Type B pancreatic cell (in vitro differentiated cells): ENCODE results near the gene TSC22D4. TPM values are rescaled to one million over a fixed set of nuclear protein-coding genes. Genes with fewer than 3 reads are reported as not detected.
"Not testable (repeated sequence)": the region's sequence is repeated elsewhere in the genome, so short reads cannot be mapped to it uniquely, and the experiment has no call there.

Experiments used
- DNase-seq: peaks from one replicate; pipeline ENCODE4 v3.0.0; 2021; ENCODE audit warnings: mixed read lengths; ENCODE audit not compliant: unreplicated experiment; ENCODE audit errors: extremely low spot score
- H3K27ac Mint-ChIP-seq: 2 replicates; pipeline ENCODE4 v1.8.0; 2021; ENCODE audit warnings: mild to moderate bottlenecking, mixed read lengths
- H3K27me3 Mint-ChIP-seq: 2 replicates; pipeline ENCODE4 v1.8.0; 2021; ENCODE audit warnings: mixed read lengths
- H3K36me3 Mint-ChIP-seq: 2 replicates; pipeline ENCODE4 v1.8.0; 2021; ENCODE audit warnings: mixed read lengths
- H3K4me1 Mint-ChIP-seq: one replicate; pipeline ENCODE4 v1.8.0; 2021; ENCODE audit warnings: mixed read lengths; ENCODE audit not compliant: unreplicated experiment
- H3K4me3 Mint-ChIP-seq: 2 replicates; pipeline ENCODE4 v1.8.0; 2021; ENCODE audit warnings: mild to moderate bottlenecking, mixed read lengths
- H3K9me3 Mint-ChIP-seq: 2 replicates; pipeline ENCODE4 v1.8.0; 2021; ENCODE audit warnings: mixed read lengths
- CTCF ChIP-seq: fragments of 200-600 bp; sonication (generic); conservative IDR thresholded peaks from 2 replicates; pipeline ENCODE4 v1.5.0; 2021; ENCODE audit warnings: antibody characterized with exemption, mild to moderate bottlenecking
- total RNA-seq: library from RNA; stranded (reverse); gene quantifications from 2 replicates; pipeline ENCODE4 v1.2.1, GENCODE V29; 2021; ENCODE audit warnings: low replicate concordance

The TSC22D4 gene
- total RNA-seq, 1 donor from 2014 or later, result 45.3 TPM

GRCh38 chr7:100456562-100456961 is 22.5 kb downstream of the TSC22D4 start:
- peak; percentile 29 for TF ChIP-seq CTCF
- Mint-ChIP-seq H3K9me3 (no peaks in the 10 kb centered on the region), H3K4me1 (no peaks in the 10 kb centered on the region), H3K4me3 (no peak overlapping the region), H3K27me3 (no peaks in the 10 kb centered on the region), H3K36me3 (no peaks in the 10 kb centered on the region), H3K27ac (no peak overlapping the region)
- no peak for DNase-seq

- Mint-ChIP-seq H3K9me3 (no peaks in the 10 kb centered on the region), H3K27me3 (no peaks in the 10 kb centered on the region), H3K4me3 (no peak overlapping the region), H3K36me3 (no peaks in the 10 kb centered on the region), H3K4me1 (no peaks in the 10 kb centered on the region), H3K27ac (no peak overlapping the region)
- no peak for DNase-seq
- TF ChIP-seq CTCF, result no peak
Measured at GRCh38 chr7:100455206-100455605, 23.8 kb downstream of the TSC22D4 start.

GRCh38 chr7:100453854-100454253 is 25.2 kb downstream of the TSC22D4 start:
- not testable (repeated sequence) for DNase-seq, H3K27ac Mint-ChIP-seq, H3K27me3 Mint-ChIP-seq, H3K4me1 Mint-ChIP-seq, H3K9me3 Mint-ChIP-seq, H3K4me3 Mint-ChIP-seq, H3K36me3 Mint-ChIP-seq

DNA sequence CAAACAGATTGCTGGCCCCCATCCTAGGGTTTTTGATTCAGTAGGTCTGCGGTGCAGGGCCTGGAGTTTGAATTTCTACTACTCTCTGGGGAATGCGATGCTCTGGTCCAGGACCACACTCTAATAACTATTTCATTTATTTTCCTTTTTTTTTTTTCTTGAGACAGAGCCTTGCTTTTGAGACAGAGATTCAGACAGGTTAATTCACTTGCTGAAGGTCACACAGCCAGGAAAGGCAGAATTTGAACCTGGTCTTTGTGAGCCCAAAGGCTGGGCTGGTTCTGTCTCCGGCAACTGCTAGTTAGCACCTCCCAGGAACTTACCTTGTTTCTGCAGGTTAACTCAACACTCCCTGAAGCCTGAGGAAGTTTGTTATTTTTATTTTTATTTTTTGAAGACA is 26.5 kb downstream of the TSC22D4 start:
- Mint-ChIP-seq H3K4me3 (no peak overlapping the region), H3K36me3 (no peaks in the 10 kb centered on the region), H3K9me3 (no peaks in the 10 kb centered on the region), H3K27me3 (no peaks in the 10 kb centered on the region), H3K27ac (no peak overlapping the region), H3K4me1 (no peaks in the 10 kb centered on the region)
- DNase-seq, result no peak
- TF ChIP-seq CTCF, result no peak

DNA sequence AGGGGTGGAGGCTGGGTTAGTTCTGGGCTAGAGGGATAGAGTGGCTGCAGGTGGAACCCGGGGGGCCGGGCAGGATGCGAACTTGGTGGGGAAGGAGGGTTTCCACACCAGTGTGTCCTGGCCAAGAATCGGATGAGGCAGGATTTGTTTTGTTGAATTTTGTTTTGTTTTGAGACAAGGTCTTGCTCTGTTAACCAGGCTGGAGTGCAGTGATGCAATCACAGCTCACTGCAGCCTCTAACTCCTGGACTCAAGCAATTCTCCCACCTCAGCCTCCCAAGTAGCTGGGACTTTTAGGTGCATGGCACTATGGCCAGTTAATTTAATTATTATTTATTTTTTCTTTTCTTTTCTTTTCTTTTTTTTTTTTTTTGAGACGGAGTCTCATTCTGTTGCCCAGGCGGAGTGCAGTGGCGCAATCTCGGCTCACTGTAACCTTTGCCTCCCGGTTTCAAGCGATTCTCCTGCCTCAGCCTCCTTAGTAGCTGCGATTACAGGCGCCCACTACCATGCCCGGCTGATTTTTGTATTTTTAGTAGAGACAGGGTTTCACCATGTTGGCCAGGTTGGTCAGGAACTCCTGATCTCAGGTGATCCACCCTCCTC is 29.7 kb downstream of the TSC22D4 start:
- no peak for DNase-seq
- Mint-ChIP-seq H3K36me3 (no peaks in the 10 kb centered on the region), H3K27ac (no peak overlapping the region), H3K27me3 (no peaks in the 10 kb centered on the region), H3K4me1 (peaks cover 3% of the 10 kb centered on the region), H3K9me3 (no peaks in the 10 kb centered on the region), H3K4me3 (peak overlapping the region; percentile 47)
- no peak for TF ChIP-seq CTCF

- not testable (repeated sequence) for H3K4me1 Mint-ChIP-seq, DNase-seq, H3K27ac Mint-ChIP-seq, H3K4me3 Mint-ChIP-seq, H3K36me3 Mint-ChIP-seq, H3K27me3 Mint-ChIP-seq, H3K9me3 Mint-ChIP-seq
Measured at GRCh38 chr7:100447363-100447762, 31.7 kb downstream of the TSC22D4 start.

GRCh38 chr7:100446040-100446439 is 33.0 kb downstream of the TSC22D4 start:
- peaks cover 9% of the 10 kb centered on the region for H3K4me1 Mint-ChIP-seq
- H3K4me3 Mint-ChIP-seq, result no peak overlapping the region
- TF ChIP-seq CTCF, result no peak
- no peaks in the 10 kb centered on the region for H3K27me3 Mint-ChIP-seq
- H3K27ac Mint-ChIP-seq, result no peak overlapping the region
- no peaks in the 10 kb centered on the region for H3K36me3 Mint-ChIP-seq
- H3K9me3 Mint-ChIP-seq, result no peaks in the 10 kb centered on the region
- no peak for DNase-seq
